ENCODE data around the gene SLC31A1.
A peak's percentile ranks its signal among the peaks of the same experiment; 100 is the strongest.

The SLC31A1 gene

DNA sequence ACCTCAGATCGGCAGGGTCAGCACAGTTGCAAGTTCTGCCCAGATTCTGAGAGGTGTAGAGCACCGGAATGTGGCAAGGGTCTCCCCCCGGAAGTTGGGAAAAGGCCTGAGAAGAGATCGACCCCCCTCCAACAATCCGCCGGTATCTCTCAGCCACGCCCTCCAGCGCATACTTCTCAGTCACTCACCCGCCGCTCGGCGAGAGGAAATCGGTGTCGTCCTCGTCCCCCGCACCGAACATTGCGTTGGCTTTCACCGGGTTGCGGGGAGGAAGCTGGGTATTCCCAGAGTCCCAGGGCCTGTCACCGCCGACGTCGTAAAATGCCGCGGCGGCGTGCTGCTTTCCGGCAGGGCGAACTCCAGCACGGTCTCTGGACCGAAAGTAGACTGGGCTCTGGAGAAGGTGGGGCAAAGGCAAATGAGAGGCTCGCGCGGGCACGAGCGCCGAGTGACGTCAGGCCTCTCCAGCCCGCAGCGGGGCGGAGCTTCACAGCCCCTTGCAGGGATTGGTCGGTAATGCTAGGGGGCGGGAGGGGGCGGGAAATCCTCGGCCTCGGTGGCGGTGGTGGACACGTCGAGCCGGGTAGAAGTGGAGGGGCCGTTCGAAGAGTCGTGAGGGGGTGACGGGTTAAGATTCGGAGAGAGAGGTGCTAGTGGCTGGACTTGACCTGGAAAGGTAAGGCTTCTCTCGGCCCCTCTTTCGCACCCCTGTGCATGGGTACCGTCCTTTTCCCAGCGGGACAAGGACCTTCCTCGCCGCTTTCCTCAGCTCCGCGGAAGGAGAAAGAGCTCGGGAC lies at the start of gene SLC31A1, which contains the start of gene FKBP15:
SLC31A1 (plus strand) TSS at position 542 of the 797 bp plus-strand sequence. CDS start 34,605 bp downstream, outside the sequence.
FKBP15 (minus strand) TSS at position 275 of the 797 bp plus-strand sequence; CDS start at position 241, 34 bp downstream.
- peak; percentile 82 for DNase-seq

DNA sequence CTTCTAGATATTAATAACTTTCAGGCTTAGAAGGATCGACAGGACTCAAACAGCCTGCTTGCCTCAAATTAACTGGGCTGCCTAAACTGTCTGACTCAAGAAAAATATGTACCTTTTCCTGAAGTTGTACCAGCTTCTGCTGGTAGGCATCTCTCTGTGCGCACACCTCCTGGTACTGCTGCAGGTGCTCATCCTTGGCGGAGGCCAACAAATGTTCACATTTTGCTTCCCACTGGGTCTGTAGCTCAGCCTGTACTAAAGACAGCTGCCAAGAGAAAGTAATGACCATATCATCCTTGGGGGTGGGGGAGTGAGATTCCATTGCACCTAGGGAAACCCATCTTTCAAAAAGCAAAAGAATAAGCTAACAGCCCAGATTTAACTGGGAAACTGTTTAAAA lies 48.0 kb upstream of the SLC31A1 start:
- DNase-seq: no peak

DNA sequence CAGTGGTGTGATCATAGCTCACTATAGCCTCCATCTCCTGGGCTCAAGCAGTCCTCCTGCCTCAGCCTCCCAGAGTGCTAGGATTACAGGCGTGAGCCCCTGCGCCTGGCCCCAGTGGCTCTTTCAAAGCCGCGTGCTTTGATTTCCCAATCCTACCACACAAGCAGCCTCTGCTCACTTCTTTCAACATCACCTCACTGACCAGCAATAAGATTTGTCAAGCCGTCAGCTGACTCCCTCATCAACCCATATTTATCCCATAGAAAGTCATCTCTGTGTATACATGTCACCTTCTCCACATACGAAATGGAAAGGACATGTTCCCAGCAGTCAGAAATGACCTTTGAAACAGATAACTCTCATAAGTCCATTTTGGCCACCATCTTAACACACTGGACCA lies 44.5 kb upstream of the SLC31A1 start:
- DNase-seq: no peak

DNA sequence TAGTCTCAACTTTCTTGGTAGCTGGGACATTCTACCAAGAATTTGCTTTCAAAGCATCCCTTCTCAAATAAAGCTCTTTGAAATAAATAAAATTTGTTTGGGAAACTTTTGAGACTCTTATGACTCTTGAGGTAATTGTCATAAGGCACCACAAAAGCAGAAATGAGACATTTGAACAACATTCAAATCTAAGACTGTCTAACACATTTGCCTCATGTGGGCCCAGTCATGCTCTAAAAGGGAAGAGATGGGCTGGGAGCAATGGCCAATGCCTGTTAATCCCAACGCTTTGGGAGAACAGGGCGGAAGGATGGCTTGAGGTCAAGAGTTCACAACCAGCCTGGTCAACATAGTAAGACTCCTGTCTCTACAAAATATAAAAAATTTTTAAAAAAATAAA lies 44.1 kb upstream of the SLC31A1 start:
- no peak for DNase-seq

DNA sequence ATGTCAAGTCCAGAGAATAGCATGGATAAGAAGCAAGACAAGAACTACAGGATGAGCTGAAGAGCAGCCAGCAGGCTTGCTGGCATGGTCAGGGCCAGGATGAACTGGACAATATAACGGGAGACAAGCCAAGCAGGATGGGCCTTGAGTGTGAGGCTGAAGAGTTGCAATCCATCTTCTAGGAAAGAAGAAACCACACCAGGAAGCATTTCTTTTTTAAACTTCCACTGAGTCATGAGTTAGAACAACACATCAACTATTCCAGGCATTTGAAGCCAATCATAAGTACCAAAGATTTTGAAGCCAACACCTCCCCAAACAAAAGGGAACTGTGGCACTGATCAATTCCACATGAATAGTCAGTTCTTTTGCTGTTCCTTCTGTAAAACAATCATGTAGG lies 43.3 kb upstream of the SLC31A1 start:
- DNase-seq: no peak

DNA sequence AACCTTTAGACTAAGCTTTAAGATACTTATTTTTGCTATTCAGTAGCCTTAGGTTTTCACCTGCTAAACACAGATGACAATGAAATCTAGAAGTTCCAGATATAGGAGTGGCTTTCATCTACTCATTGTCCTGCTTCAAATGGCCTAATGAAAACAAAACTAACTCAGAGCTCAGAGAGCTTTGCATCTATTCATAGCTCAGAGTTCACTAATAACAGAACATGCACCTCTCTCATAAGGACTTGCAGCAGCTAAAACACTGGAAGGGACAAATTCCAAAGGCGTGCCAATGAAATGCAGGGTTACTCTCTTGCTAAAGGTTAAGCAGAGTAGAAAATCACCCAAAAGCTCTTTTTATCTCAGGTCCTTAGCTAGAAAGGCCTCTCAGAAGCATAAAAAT lies 41.5 kb upstream of the SLC31A1 start:
- DNase-seq: no peak

DNA sequence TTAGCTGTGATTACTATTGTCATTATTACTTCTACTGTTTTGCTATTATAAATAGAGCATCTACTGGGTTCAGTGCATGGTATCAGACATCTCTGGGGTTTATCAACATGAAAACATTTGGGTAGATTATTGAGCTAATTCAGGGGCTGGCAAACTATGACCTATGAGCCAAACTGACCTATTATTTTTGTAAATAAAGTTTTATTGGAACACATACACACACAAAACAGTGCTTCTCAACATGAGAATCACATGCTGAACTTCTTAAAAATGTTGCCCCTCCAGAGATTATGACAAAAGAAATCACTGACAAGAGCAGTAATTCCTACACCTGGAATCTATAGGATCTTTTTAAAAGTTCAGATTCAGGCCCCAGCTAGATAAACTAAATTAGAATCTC lies 40.2 kb upstream of the SLC31A1 start:
- no peak for DNase-seq

DNA sequence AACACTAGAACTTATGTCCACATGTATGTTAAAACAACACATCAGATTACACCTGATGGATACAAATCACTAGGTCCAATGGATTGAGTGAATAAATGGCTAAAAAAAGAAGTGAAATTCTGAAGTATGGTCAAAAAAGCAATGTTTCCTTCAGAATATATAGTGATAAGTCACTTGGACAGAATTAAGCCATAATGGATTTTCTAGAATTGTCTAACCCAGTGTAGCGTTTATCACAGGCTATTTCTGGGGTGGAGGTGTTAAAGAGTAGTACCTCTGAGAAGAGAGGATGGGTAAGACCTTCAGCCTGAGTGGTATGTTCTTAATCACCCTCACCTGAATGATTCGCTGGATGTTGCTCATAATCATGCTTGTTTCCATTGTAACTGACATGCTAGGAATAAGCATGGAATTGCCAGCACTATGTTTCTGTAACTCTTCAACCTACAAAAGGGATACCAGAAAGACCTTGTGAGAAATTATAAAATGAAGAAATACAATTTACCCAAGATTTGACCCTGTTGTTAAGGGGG lies 37.3 kb upstream of the SLC31A1 start:
- no peak for DNase-seq

DNA sequence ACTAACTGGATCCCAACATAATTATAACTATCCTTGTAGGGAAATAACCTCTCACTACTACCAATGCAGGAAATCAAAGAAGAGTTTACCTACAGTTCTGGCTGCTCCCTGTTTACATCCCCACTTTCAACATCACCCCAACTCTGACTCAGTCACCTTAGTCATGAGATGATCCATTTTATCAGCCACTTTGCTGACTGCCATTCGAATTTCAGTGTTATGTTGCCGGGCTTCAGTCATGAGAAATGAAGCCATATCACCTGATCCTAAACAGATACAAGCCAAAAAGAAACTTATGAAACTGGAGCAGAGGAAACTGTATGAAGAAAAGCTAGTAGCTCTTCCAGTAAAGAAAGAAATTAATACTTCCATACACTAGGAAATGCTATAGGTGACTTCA lies 36.8 kb upstream of the SLC31A1 start:
- no peak for DNase-seq

DNA sequence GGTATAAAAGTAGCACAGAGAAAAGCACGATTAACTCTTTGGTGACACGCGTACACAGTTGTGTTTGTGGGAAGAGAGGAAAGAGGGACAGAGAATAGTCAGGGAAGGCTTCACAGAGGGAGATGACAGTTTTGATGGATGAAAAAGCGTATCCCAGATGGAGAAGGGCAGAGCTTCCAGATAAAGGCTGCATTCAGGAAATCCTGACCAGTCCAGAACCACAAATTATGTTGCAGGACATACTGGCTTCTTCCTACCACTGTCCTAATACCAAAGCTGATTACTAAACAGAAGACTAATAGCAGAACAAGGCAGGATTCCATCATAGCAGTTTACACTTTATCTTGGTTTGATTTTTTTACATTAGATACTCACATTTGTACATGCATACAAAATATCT lies 36.1 kb upstream of the SLC31A1 start:
- no peak for DNase-seq

DNA sequence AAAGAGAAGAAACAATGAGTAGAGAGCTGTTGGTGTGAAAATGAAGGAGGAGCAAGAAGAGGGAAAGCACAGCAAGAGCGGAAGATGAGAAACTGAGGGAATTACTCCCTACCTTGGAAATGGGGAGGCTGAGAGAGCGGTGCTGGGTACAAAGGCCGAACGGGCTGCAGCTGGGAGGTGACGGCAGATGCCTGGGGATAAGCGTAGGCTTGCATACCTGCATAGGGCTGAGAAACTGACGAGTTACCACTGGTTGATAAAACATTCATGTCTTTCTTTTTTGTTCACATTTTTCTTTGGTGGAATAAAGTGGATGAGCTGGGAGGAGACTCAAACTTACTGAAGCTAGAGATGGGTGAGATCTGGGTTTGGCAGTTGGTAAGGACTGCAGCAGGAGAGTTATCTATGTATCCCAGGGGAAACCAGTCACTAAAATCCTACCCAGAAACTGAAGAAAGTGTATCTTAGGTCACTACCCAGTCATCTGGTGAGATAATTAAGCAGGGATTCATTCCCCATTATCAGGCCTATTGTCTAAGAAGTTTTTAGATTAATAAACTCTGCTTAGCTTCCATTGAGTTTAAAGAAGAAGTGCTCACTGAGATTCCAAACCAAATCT lies 35.1 kb upstream of the SLC31A1 start:
- no peak for DNase-seq

DNA sequence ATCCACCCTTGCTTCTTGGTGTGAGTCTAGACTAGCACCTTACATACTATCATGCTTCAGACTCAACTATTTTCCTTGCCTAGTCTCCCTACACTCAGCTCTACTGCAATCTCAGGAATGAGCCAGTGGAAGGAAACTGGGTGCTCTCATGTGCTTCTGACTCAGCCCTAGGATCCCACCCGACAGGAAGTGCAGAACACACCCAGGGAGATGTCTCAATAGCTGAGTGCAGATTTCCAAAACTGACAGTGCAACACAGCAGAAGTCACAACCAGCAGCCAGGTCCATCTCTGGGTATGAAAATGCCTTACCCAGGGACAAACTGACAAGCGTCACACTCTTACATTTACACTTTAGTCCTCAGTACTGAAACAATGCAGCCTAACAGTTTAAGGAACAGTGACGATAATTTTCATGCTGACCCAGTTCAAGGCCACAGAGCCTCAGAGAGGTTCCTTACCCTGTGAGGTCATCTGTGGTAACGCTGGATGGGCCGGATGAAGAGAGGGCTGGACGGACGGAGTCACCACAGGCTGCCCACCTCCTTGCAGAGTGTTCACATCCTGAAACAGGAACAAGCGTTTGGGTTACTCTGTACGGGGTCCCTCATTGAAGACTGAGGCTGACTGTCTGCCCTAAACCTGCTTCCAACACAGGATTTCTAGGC lies 33.3 kb upstream of the SLC31A1 start:
- DNase-seq: peak; percentile 34

DNA sequence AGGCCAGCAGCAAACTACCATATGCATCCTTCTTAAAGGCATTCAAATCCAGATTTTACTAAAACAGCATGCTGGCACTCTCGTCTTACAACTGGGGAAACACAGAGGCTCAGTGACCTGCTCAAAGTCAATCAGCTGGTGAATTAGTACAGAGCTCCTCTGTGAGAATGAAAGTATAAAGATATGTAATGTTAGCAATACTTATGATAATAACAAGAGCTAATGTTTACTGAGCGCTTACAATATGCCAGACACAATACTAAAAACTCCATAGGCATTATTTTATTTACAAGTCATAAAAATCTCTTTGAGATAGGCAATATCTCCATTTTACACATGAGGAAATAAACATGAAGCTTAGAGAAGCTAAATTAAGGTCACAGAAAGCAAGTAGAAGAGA lies 28.9 kb upstream of the SLC31A1 start:
- no peak for DNase-seq

DNA sequence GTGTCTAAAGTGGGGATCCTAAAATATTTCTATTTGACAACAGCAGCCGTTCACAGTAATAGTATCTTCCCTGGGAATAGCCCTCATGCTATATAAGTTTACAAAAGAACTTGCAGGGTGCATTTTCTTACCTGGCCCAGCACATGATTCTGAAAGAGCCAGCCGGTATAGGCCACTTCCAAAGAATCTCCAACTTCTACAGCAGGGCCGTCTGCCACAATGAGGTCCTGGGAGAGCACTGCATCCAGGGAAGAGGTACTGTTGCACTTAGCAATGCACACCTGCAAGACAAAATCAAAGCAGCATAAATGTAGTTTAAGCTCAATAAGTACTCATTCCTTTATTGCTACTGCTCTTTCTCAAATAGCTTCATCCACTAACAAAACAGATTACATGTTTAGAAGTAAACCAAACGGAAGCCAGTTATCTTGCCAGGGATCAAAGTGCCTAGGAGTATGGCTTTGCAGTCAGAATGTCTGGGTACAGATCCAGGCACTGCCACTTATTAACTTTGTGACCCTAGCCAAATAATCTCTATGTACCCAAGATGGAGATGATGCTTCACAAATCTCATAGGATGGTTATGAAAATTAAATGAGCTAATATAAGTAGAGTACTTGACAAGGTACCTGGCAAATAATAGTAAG lies 21.5 kb upstream of the SLC31A1 start:
- DNase-seq: no peak

DNA sequence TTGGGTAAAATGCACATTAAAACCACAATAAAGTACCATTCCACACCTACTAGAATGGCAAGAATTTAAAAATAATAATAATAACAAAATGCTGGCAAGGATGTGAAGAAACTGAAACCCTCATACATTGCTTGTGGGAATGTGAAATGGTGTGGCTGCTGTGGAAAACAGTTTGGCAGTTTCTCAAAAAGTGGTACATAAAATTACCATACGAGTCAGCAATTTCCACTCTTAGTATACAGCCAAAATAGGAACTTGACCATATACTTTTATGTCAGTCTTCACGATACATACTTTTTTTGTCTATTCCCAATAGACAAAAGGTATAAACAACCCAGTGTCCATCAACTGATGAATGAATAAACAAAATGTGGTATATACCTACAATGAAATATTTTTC lies 15.9 kb upstream of the SLC31A1 start:
- no peak for DNase-seq

DNA sequence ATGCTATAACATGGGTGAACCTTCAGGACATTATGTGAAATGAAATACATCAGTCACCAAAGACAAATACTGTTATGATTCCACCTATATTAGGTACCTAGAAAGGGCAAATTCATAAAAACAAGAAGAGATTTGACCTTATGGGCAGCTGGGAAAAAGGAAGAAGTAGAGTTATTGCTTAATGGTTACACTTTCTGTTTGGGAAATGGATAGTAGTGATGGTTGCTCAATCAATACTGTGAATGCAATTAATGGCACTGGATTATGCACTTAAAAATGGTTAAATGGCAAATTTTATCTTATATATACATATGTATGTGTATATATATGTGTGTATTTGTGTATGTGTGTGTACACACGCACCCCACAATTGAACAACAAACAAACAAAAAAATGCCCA lies 15.5 kb upstream of the SLC31A1 start:
- DNase-seq: no peak

DNA sequence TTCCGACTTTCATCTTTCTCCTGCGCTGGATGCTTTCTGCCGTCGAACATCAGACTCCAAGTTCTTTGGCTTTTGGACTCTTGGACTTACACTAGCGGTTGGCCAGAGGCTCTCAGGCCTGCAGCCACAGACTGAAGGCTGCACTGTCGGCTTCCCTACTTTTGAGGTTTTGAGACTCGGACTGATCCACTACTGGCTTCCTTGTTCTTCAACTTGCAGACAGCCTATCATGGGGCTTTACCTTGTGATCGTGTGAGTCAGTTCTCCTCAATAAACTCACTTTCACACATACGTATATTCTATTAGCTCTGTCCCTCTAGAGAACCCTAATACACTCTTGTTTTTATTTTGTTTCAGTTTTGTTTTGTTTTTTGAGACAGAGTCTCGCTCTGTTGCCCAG lies 10.5 kb upstream of the SLC31A1 start:
- no peak for DNase-seq

DNA sequence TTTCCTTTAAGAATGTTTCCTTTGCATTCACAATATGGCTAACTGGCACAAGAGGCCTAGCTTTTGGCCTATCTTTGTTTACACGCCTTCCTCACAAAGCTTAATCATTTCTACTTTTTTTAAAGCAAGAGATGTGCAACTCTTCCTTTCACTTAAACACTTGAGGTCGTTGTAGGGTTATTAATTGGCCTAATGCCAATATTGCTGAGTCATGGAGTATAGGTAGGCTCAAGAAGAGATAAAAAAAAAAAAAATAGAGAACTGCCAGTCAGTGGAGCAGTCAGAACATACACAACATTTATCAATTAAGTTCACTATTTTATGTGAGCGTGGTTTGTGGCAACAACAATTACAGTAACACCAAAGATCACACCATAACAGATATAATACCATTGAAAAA lies 6.2 kb upstream of the SLC31A1 start:
- DNase-seq: no peak

DNA sequence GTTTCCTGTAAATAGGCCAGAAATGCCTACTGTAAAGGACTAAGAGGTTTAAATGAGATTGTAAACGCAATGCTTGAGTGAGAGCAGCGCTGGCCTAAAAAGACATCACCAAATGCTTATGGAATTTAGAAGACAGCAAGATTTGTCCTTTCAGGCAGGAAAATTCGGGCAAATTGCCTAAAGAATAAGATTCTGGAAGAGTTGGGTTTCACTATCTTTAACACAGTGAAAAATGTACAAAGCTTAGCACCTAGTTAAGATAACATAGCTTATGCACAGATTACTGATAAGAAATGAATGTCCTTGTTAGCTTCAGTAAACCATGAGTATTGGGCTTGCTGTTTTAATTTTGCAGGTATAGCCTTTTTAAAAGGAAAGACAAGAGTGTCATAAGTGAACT lies 4.9 kb upstream of the SLC31A1 start:
- DNase-seq: no peak

DNA sequence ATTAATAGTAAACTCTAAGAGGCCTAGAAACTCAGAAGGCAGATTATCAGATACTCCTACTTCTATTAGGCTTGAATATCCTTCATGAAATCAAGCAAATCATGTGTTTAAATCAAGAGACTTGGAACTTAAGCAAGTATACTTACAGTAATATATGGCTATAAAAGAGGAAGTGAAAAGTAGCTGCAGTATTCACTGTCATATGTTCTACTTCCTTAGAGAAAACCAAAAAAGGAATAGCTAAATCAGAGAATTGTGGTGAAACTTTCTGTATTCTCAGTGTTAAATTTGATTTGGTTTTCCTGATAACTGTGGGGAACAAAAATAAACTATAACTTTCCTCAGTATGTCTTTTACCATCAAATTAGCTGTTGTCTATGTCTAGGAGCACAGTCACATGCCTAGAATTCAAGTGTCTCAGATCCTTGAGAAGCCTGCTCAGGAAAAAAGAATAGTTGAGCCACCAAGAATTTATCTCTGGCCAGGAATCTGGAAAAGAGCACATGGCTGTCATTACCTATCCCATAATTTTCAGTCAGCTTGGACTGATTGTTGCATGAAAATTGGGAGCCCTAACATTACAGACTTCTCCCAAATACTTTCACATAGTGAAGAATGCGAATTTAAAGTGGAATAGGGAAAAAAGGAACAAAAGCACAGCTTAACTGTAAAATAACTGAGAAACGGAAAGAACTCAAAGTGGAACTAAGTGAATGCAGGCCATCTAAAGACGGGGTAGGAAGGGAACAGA lies 2.0 kb upstream of the SLC31A1 start:
- peak; percentile 35 for DNase-seq

DNA sequence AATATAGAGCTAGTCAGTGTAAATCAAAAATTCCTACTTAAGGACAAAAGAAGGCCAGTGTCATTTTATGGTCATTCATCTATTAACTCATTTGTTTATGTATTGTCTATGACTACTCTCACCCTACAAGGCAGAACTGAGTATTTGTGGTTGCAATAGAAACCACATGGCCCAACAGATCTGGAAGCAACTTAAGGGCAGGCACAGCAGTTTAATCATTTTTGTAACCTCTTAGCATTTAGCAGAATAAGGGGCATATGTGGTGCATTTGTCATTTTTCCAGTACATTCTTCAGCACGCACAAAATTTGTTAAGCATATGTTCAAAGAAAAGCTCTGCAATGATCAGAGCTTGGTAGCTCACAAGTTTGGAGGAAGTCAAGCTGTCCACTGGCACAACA lies 1.4 kb upstream of the SLC31A1 start:
- DNase-seq: no peak

DNA sequence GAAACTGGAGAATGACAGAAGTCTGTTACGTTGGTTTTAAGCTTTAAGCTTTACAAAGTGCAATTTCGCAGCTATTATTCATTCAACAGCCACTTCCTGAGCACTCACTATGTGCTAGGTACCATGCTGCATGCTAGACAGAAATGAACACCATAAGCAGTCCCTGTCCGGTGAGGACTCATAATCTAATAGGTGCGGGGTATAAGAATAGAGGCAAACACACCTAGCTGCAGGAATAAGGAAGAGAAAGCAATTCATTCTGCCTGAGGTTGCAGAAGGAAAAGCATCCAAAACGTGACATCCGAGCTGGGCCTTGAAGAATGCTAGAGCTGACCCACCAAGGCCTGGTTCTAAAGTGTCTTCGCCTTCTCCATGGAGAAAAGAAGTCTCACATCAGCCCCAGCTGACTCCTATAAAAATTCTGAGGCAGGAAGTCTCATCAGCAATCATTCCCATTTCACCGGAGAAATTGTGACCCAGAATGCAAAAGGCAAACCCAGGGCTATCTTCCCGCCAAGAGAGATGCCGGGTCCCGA lies 809 bp upstream of the SLC31A1 start:
- DNase-seq: no peak

Measured in SIG-M5 (cell line).